ENCODE results near the gene S100A12. TPM values are rescaled to one million over a fixed set of nuclear protein-coding genes. Genes with fewer than 3 reads are reported as not detected.

Gene S100A12
- total RNA-seq, 1 experiment from 2014 or later = not detected

- Histone ChIP-seq H2BK12ac (ENCODE audit: insufficient read length, low read depth, low read length) (no peak overlapping the region), H3K18ac (ENCODE audit: insufficient read length, low read depth, low read length) (no peak overlapping the region), H3K23me2 (ENCODE audit: insufficient read length, low read depth, low read length, poor library complexity, severe bottlenecking) (no peaks in the 10 kb centered on the region), H3K4me2 (ENCODE audit: insufficient read depth, insufficient read length, low read length) (no peak overlapping the region), H3K4me1 (ENCODE audit: insufficient read depth, low read length) (no peaks in the 10 kb centered on the region), H2BK5ac (ENCODE audit: insufficient read length, low read length) (no peak overlapping the region), H3K79me1 (ENCODE audit: insufficient read depth, low read depth, low read length, poor library complexity, severe bottlenecking) (no peaks in the 10 kb centered on the region), H3K23ac (ENCODE audit: insufficient read length, low read depth, low read length) (no peak overlapping the region), H3K79me2 (ENCODE audit: insufficient read depth, low read length) (no peaks in the 10 kb centered on the region), H3K14ac (ENCODE audit: insufficient read depth, low read length) (no peak overlapping the region), H3K56ac (ENCODE audit: insufficient read length, low read depth, low read length) (no peak overlapping the region), H2BK15ac (ENCODE audit: low read depth, low read length) (no peak overlapping the region), H3T11ph (ENCODE audit: low read length) (no peak overlapping the region), H2AK5ac (ENCODE audit: insufficient read length, low read length) (no peak overlapping the region), H4K91ac (ENCODE audit: insufficient read length, low read depth, low read length) (no peak overlapping the region), H4K8ac (replicated peaks; ENCODE audit: insufficient read length, low read depth, low read length) (no peak overlapping the region), H4K5ac (ENCODE audit: insufficient read length, low read depth, low read length) (no peak overlapping the region), H3K27me3 (ENCODE audit: insufficient read depth, low read length) (no peaks in the 10 kb centered on the region), H3K9ac (ENCODE audit: extremely low read depth, insufficient read length, low read length) (no peak overlapping the region), H2BK20ac (ENCODE audit: low read depth, low read length, poor library complexity, severe bottlenecking) (no peak overlapping the region), H2AFZ (ENCODE audit: low read length) (no peak overlapping the region), H3K27ac (ENCODE audit: insufficient read length, low read depth, low read length) (no peak overlapping the region), H2BK120ac (ENCODE audit: low read depth, low read length, poor library complexity, severe bottlenecking) (no peak overlapping the region), H3K4ac (ENCODE audit: low read depth, low read length) (no peak overlapping the region), H3K9me3 (ENCODE audit: control insufficient read depth, low read depth, low read length) (no peaks in the 10 kb centered on the region), H4K20me1 (ENCODE audit: control insufficient read depth, insufficient read depth, insufficient read length) (no peaks in the 10 kb centered on the region)
- Mint-ChIP-seq H3K4me3 (peak overlapping the region in 1 of 2 experiments; percentile 46; a peak in 1 of 5 replicates), H3K9me3 (no peaks in the 10 kb centered on the region), H3K27me3 (ENCODE audit: low read depth) (peaks cover 28% of the 10 kb centered on the region), H3K36me3 (ENCODE audit: insufficient read depth in 1 of 3, low read depth in 3 of 3) (no peaks in the 10 kb centered on the region; a peak in 1 of 7 replicates), H3K4me1 (peaks cover 0 to 5% of the 10 kb centered on the region in 2 experiments; a peak in 2 of 4 replicates), H3K27ac (peak overlapping the region in 1 of 3 experiments; percentile 60; a peak in 1 of 7 replicates)
- no peak for TF ChIP-seq CTCF (conservative IDR thresholded peaks at IDR 0.05)
- WGBS (ENCODE audit: extremely low coverage, insufficient read length, low lambda C conversion rate) = no CpG with 5 or more reads among the region's 3 CpGs
- DNase-seq = no peak
These were observed 30.7 kb downstream of the S100A12 start for GRCh38 chr1:153344718-153345025.

Data from H9 (cell line).